NCI-H187 treated with DMSO at 0.1 percent for 48 hours (cell line): ENCODE results near the gene PRRG3.
"Not testable (repeated sequence)": the region's sequence is repeated elsewhere in the genome, so short reads cannot be mapped to it uniquely, and the experiment has no call there.

Experiments
- DNase-seq: peaks from one replicate; lab custom pipeline; 2025; lab: John Stamatoyannopoulos, UW

Gene PRRG3

GRCh38 chrX:151694661-151695582 is at the start of gene PRRG3:
Gene PRRG3, plus strand, starts transcription at chrX:151695458. Its CDS starts 3,357 bp downstream, at chrX:151698815.
- DNase-seq: no peak

- DNase-seq: no peak
Observed at GRCh38 chrX:151675121-151675746, 20.0 kb upstream of the PRRG3 start.

- no peak for DNase-seq
Observed at GRCh38 chrX:151676196-151676595, 19.1 kb upstream of the PRRG3 start.

- no peak for DNase-seq
Observed at GRCh38 chrX:151679798-151680402, 15.4 kb upstream of the PRRG3 start.

- no peak for DNase-seq
Observed at GRCh38 chrX:151680805-151681204, 14.5 kb upstream of the PRRG3 start.

- no peak for DNase-seq
Observed at GRCh38 chrX:151687635-151688034, 7.6 kb upstream of the PRRG3 start.

- no peak for DNase-seq
Observed at GRCh38 chrX:151688695-151689094, 6.6 kb upstream of the PRRG3 start.

GRCh38 chrX:151692825-151693224 is 2.4 kb upstream of the PRRG3 start:
- DNase-seq: no peak

GRCh38 chrX:151694121-151694520 is 1.1 kb upstream of the PRRG3 start:
- DNase-seq: no peak

- no peak for DNase-seq
Observed at GRCh38 chrX:151695583-151696340, 504 bp downstream of the PRRG3 start.

- DNase-seq: not testable (repeated sequence)
Observed at GRCh38 chrX:151697082-151697481, 1.8 kb downstream of the PRRG3 start.

- no peak for DNase-seq
Observed at GRCh38 chrX:151697522-151697921, 2.3 kb downstream of the PRRG3 start.

- DNase-seq: no peak
Observed at GRCh38 chrX:151698485-151698884, 3.2 kb downstream of the PRRG3 start.

GRCh38 chrX:151699746-151700145 is 4.5 kb downstream of the PRRG3 start:
- DNase-seq: no peak

- no peak for DNase-seq
Observed at GRCh38 chrX:151700581-151700980, 5.3 kb downstream of the PRRG3 start.

- no peak for DNase-seq
Observed at GRCh38 chrX:151701071-151701470, 5.8 kb downstream of the PRRG3 start.

- no peak for DNase-seq
Observed at GRCh38 chrX:151701531-151701930, 6.3 kb downstream of the PRRG3 start.

GRCh38 chrX:151702026-151702714 is 6.9 kb downstream of the PRRG3 start:
- no peak for DNase-seq

GRCh38 chrX:151702741-151703340 is 7.6 kb downstream of the PRRG3 start:
- no peak for DNase-seq

- DNase-seq: no peak
Observed at GRCh38 chrX:151703487-151703886, 8.2 kb downstream of the PRRG3 start.

- no peak for DNase-seq
Observed at GRCh38 chrX:151704041-151704663, 8.9 kb downstream of the PRRG3 start.
